Sigmoid colon (tissue), 7 donors: Measurements from ENCODE around the gene C2CD3. TPM values are rescaled to one million over a fixed set of nuclear protein-coding genes. Genes with fewer than 3 reads are reported as not detected.

Experiments
- DNase-seq: peaks from one replicate; pipeline ENCODE4 v3.0.0-alpha.2; 2019
- H3K27ac ChIP-seq, 4 donors: fragments of 200-600 bp; sonication (generic); one replicate each; pipeline ENCODE4 v1.5.1; 2016 to 2019; ENCODE audit warnings: mild to moderate bottlenecking in 1 of 4
- H3K27me3 ChIP-seq, 3 donors: fragments of 200-600 bp; sonication (generic); one replicate each; pipeline ENCODE4 v1.5.1; 2019; ENCODE audit warnings: mild to moderate bottlenecking in 1 of 3
- H3K36me3 ChIP-seq, 4 donors: fragments of 200-600 bp; sonication (generic); one replicate each; pipeline ENCODE4 v1.5.1; 2016 to 2019
- H3K4me1 ChIP-seq, 4 donors: fragments of 200-600 bp; sonication (generic); one replicate each; pipeline ENCODE4 v1.5.1; 2017 to 2019
- H3K4me3 ChIP-seq, 4 donors: fragments of 200-600 bp; sonication (generic); one replicate each; pipeline ENCODE4 v1.5.1; 2017 to 2019; ENCODE audit warnings: mild to moderate bottlenecking in 2 of 4, moderate library complexity in 1 of 4
- H3K9me3 ChIP-seq, 4 donors: fragments of 200-600 bp in 3 of 4; sonication (generic) in 3 of 4; one replicate each; pipeline versions ENCODE4 v1.5.1 to v1.6.1; 2013 to 2019
- CTCF ChIP-seq, 4 experiments: fragments of 450-650 bp in 3 of 4; fragments of 200-600 bp in 1 of 4; IDR thresholded peaks; one replicate each; pipeline ENCODE4 v1.5.1; 2016 to 2019; ENCODE audit warnings: antibody characterized with exemption in 4 of 4, mild to moderate bottlenecking in 3 of 4, moderate library complexity in 2 of 4
- EP300 ChIP-seq, 4 donors: sonication (generic); formaldehyde crosslinking; IDR thresholded peaks; one replicate each; pipeline ENCODE4 v1.6.1; 2017; ENCODE audit warnings: antibody characterized with exemption in 4 of 4
- POLR2A ChIP-seq, 2 donors: fragments of 450-650 bp; IDR thresholded peaks; one replicate each; pipeline ENCODE4 v1.6.1; 2016; ENCODE audit warnings: antibody characterized with exemption in 2 of 2, mild to moderate bottlenecking in 2 of 2, moderate library complexity in 2 of 2
- POLR2AphosphoS5 ChIP-seq, 4 donors: sonication (generic); formaldehyde crosslinking; IDR thresholded peaks; one replicate each; pipeline ENCODE4 v1.6.1; 2017; ENCODE audit warnings: antibody characterized with exemption in 4 of 4
- WGBS, 2 donors: extraction: QIAGEN DNeasy Blood & Tissue Kit; methylation state at CpG; one replicate each; pipeline ENCODE4 v1.1.7; 2013; 5-methylcytosine and 5-hydroxymethylcytosine counted together
- intact Hi-C: fragments of 100-400 bp; cut with DNase I; formaldehyde crosslinking; loops from one replicate; pipeline ENCODE4 v1.15.1; 2023
- polyA plus RNA-seq, 3 donors: library from polyadenylated mRNA; stranded (reverse); fragments of 200-250 nt; gene quantifications; one replicate each; pipeline ENCODE4 v1.2.3, GENCODE V29; 2013
- total RNA-seq, 4 donors: library from RNA; depleted of rRNA; stranded (reverse); fragments of >200 nt; gene quantifications; one replicate each; pipeline ENCODE4 v1.1.0, GENCODE V29; 2016
- donor health status: healthy with polysubstance abuse.
- donor health status: Bipolar disorder and iron deficiency.
- donor health status: healthy.

C2CD3 gene
- total and polyA plus RNA-seq, 7 donors: 6.9 to 29.1 (median 17.2) TPM

DNA sequence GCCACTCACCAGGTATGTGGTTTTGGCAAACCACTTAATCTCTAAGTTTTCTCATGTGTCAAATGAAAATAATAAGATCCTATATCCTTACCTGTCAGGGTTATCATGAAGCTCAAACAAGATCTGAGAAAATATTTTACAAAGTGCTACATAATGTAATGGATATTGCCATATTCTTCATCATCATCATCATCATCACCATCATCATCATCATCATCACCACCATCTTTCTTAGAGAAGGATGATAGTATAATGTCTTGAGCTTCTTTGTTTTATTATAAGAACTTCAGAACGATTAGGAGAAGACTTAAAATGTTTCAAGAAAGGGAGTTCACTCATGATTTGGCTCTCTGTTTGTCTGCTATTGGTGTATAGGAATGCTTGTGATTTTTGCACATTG lies 89.4 kb downstream of the C2CD3 start:
- no peaks in the 10 kb centered on the region for H3K4me1 ChIP-seq
- no peak overlapping the region for H3K4me3 ChIP-seq
- 89 to 93% methylated on average over 1 of the region's 1 CpG for WGBS, 2 donors
- H3K27me3 ChIP-seq: no peaks in the 10 kb centered on the region
- peaks cover 9 to 54% (median 14%) of the 10 kb centered on the region in 4 donors for H3K36me3 ChIP-seq
- intact Hi-C loops: no loop called here
- H3K9me3 ChIP-seq: no peaks in the 10 kb centered on the region
- DNase-seq: no peak
- TF ChIP-seq POLR2AphosphoS5 (IDR thresholded peaks at IDR 0.05): no peak
- no peak for TF ChIP-seq EP300 (IDR thresholded peaks at IDR 0.05)
- no peak for TF ChIP-seq CTCF (IDR thresholded peaks at IDR 0.05)
- no peak for TF ChIP-seq POLR2A (IDR thresholded peaks at IDR 0.05)
- H3K27ac ChIP-seq: no peak overlapping the region

DNA sequence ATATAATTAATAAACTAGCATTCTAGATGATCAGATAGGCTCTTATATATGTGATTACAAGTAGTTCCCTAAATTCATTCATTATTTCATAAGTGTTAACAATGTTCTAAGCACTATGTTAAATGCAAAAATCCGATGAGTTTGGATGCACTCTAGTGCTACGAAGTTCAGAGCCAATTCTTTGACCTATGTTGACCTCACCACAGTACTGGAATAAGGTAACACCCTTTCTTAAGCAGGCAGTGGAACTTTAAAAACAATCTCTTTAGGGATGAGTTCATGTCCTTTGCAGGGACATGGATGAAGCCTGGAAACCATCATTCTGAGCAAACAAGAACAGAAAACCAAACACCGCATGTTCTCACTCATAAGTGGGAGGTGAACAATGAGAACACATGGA lies 93.6 kb downstream of the C2CD3 start:
- intact Hi-C loops: no loop called here
- H3K36me3 ChIP-seq: peaks cover 6 to 46% (median 18%) of the 10 kb centered on the region in 4 donors
- 88 to 90% methylated on average over 3 of the region's 3 CpGs for WGBS, 2 donors

DNA sequence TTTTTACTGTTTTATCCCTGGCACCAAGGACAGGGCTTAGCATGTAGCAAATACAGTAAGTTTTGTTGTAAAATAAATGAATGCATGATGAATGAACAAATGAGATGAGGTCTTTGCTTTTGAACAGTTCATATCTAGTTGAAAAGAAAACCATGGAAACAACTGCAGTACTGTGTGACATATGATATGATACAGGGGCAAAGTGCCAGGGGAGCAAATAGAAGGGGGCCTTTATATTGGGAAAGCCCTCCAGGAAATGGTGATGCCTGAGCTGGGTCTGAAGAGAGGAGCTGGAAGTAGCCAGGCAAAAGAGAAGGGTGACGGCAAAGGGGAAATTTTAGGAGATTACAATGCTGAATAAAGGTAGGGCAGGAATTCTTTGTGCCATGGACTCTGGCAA lies 98.1 kb downstream of the C2CD3 start:
- TF ChIP-seq POLR2AphosphoS5 (IDR thresholded peaks at IDR 0.05): no peak
- TF ChIP-seq CTCF (IDR thresholded peaks at IDR 0.05): no peak
- no peak for TF ChIP-seq EP300 (IDR thresholded peaks at IDR 0.05)
- no peak for TF ChIP-seq POLR2A (IDR thresholded peaks at IDR 0.05)
- peaks cover 6 to 61% (median 16%) of the 10 kb centered on the region in 4 donors for H3K36me3 ChIP-seq
- H3K27me3 ChIP-seq: no peaks in the 10 kb centered on the region
- intact Hi-C loops: no loop called here
- H3K4me1 ChIP-seq: no peaks in the 10 kb centered on the region
- no peak for DNase-seq
- WGBS, 2 donors: 95% methylated on average over 1 of the region's 1 CpG
- H3K4me3 ChIP-seq: no peak overlapping the region
- H3K9me3 ChIP-seq: no peaks in the 10 kb centered on the region
- no peak overlapping the region for H3K27ac ChIP-seq

More for the DNA sequence above, 93.6 kb downstream of the C2CD3 start:
- no peak overlapping the region for H3K27ac ChIP-seq
- H3K27me3 ChIP-seq: no peaks in the 10 kb centered on the region
- DNase-seq: no peak
- H3K4me3 ChIP-seq: no peak overlapping the region
- TF ChIP-seq EP300 (IDR thresholded peaks at IDR 0.05) (no peak), POLR2A (IDR thresholded peaks at IDR 0.05) (no peak), POLR2AphosphoS5 (IDR thresholded peaks at IDR 0.05) (no peak), CTCF (IDR thresholded peaks at IDR 0.05) (no peak)
- H3K4me1 ChIP-seq: no peaks in the 10 kb centered on the region
- H3K9me3 ChIP-seq: no peaks in the 10 kb centered on the region

DNA sequence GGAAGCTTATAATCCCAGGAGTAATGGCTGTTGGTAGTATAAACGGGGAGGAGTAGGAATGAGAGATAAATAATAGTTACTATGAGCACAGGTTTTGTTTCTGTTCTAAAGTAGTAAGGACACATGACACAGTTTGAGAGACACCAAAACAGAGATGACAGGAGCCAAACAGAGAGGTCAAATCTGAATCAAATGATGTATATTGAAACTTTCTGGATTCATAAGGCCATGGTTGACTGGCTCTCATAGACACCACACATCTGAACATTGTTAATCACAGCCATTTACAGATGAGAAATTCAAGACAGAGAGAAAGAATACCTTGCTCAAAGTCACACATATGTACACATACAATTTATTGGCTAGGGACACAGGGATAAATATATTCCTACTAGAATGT lies 98.5 kb downstream of the C2CD3 start:
- Histone ChIP-seq H3K9me3 (no peaks in the 10 kb centered on the region), H3K4me1 (no peaks in the 10 kb centered on the region), H3K27me3 (no peaks in the 10 kb centered on the region), H3K4me3 (no peak overlapping the region), H3K27ac (no peak overlapping the region), H3K36me3 (peaks cover 6 to 59% (median 15%) of the 10 kb centered on the region in 4 donors)
- DNase-seq: no peak
- WGBS, 2 donors: 80 to 84% methylated on average over 1 of the region's 1 CpG
- no peak for TF ChIP-seq POLR2AphosphoS5 (IDR thresholded peaks at IDR 0.05)
- TF ChIP-seq CTCF (IDR thresholded peaks at IDR 0.05): no peak
- intact Hi-C loops: no loop called here
